GM19193 (cell line): Measurements from ENCODE around the gene RAB11FIP4.
A peak's percentile ranks its signal among the peaks of the same experiment; 100 is the strongest.

Experiments
- POLR2A ChIP-seq: IDR thresholded peaks from 4 replicates; pipeline ENCODE4 v1.6.1; 2011; ENCODE audit not compliant: insufficient read depth, insufficient read length; ENCODE audit errors: extremely low read depth

Gene RAB11FIP4

GRCh38 chr17:31489295-31490018 lies 98.0 kb downstream of the RAB11FIP4 start:
- no peak for TF ChIP-seq POLR2A

- TF ChIP-seq POLR2A = no peak
These were observed 98.7 kb downstream of the RAB11FIP4 start for GRCh38 chr17:31490019-31490650.

GRCh38 chr17:31490671-31491375 lies 99.3 kb downstream of the RAB11FIP4 start:
- no peak for TF ChIP-seq POLR2A

GRCh38 chr17:31491376-31492131 lies 100.1 kb downstream of the RAB11FIP4 start:
- TF ChIP-seq POLR2A = no peak

- no peak for TF ChIP-seq POLR2A
These were observed 100.7 kb downstream of the RAB11FIP4 start for GRCh38 chr17:31492206-31492605.

GRCh38 chr17:31492880-31493655 lies 101.6 kb downstream of the RAB11FIP4 start:
- TF ChIP-seq POLR2A = peak; percentile 16

GRCh38 chr17:31493656-31494155 lies 102.2 kb downstream of the RAB11FIP4 start:
- peak; percentile 2 for TF ChIP-seq POLR2A

GRCh38 chr17:31494259-31495021 lies 103.0 kb downstream of the RAB11FIP4 start:
- no peak for TF ChIP-seq POLR2A

- no peak for TF ChIP-seq POLR2A
These were observed 103.8 kb downstream of the RAB11FIP4 start for GRCh38 chr17:31495022-31495885.

GRCh38 chr17:31496097-31496496 lies 104.6 kb downstream of the RAB11FIP4 start:
- no peak for TF ChIP-seq POLR2A

GRCh38 chr17:31496601-31497000 lies 105.1 kb downstream of the RAB11FIP4 start:
- TF ChIP-seq POLR2A = no peak

- TF ChIP-seq POLR2A = no peak
These were observed 106.0 kb downstream of the RAB11FIP4 start for GRCh38 chr17:31497431-31497830.
